Endothelial cell of umbilical vein (primary cell): ENCODE data around the gene EMX1. TPM values are rescaled to one million over a fixed set of nuclear protein-coding genes. Genes with fewer than 3 reads are reported as not detected.

Experiments used
- BruUV-seq: library from RNA; stranded (reverse); fragments of 400-500 nt; replicated peaks from 2 replicates; lab custom pipeline; 2021; lab: Mats Ljungman, UMichigan
- CTCF ChIA-PET: fragments of 300-600, 350-600 bp; sonication (Branson Sonifier 250); formaldehyde crosslinking; loops from one replicate; lab custom pipeline; 2021; ENCODE audit warnings: antibody characterized with exemption, inconsistent platforms; lab: Charles Lee
- POLR2A ChIA-PET: fragments of 300-600, 350-600 bp; sonication (Branson Sonifier 250); formaldehyde crosslinking; loops from one replicate; lab custom pipeline; 2021; ENCODE audit warnings: antibody characterized with exemption, inconsistent platforms; lab: Charles Lee
- DNase-seq: peaks from one replicate; pipeline ENCODE4 v3.0.0-alpha.2; 2011; ENCODE audit warnings: low read depth, low spot score
- FAIRE-seq: peaks from 2 replicates; lab custom pipeline; 2011; peaks lifted over from hg19 to GRCh38; lab: Jason Lieb, UNC
- H2AFZ ChIP-seq: 2 replicates; pipeline ENCODE4 v1.6.0; 2012; ENCODE audit warnings: low read depth, low read length, control low read depth, inconsistent platforms
- H3K27ac ChIP-seq: 2 replicates; pipeline ENCODE4 v1.5.1; 2011; ENCODE audit warnings: low read depth, mild to moderate bottlenecking, control low read depth, low read length, moderate library complexity; ENCODE audit not compliant: insufficient read depth
- H3K27me3 ChIP-seq, 2 experiments: 2 replicates each; pipeline versions ENCODE4 v1.6.0 to v1.6.1; 2011; ENCODE audit warnings: low read length in 2 of 2, mixed read lengths in 1 of 2; ENCODE audit not compliant: control insufficient read depth in 2 of 2, insufficient read depth in 2 of 2
- H3K36me3 ChIP-seq, 2 experiments: 2 replicates in 1 of 2; 3 replicates in 1 of 2; pipeline ENCODE4 v1.5.1; 2011; ENCODE audit warnings: low read length in 2 of 2, mild to moderate bottlenecking in 1 of 2, moderate library complexity in 1 of 2; ENCODE audit not compliant: control insufficient read depth in 2 of 2, insufficient read depth in 2 of 2; ENCODE audit errors: extremely low read depth in 1 of 2
- H3K4me1 ChIP-seq: 3 replicates; pipeline ENCODE4 v1.5.1; 2011; ENCODE audit warnings: mild to moderate bottlenecking, low read length; ENCODE audit not compliant: control insufficient read depth, insufficient read depth; ENCODE audit errors: extremely low read depth
- H3K4me2 ChIP-seq: 2 replicates; pipeline ENCODE4 v1.6.1; 2011; ENCODE audit warnings: low read length, control low read depth, mixed read lengths; ENCODE audit not compliant: insufficient read depth
- H3K4me3 ChIP-seq, 3 experiments: fragments of 200-600 bp in 1 of 3; sonication (generic), shearing (Covaris generic) in 1 of 3; replicated peaks in 1 of 3; 2 replicates each; pipeline ENCODE4 v1.5.1; 2011 to 2016; ENCODE audit warnings: control low read depth in 3 of 3, low read length in 3 of 3, mild to moderate bottlenecking in 2 of 3, inconsistent platforms in 1 of 3, low read depth in 1 of 3, moderate library complexity in 1 of 3; ENCODE audit not compliant: insufficient read depth in 1 of 3
- H3K79me2 ChIP-seq: 2 replicates; pipeline ENCODE4 v1.6.0; 2012; ENCODE audit warnings: low read length, inconsistent platforms; ENCODE audit not compliant: control insufficient read depth, insufficient read depth
- H3K9ac ChIP-seq: replicated peaks from 2 replicates; pipeline ENCODE3; 2011; ENCODE audit warnings: low read length, control low read depth; ENCODE audit not compliant: insufficient read depth; ENCODE audit errors: extremely low read depth
- H3K9me1 ChIP-seq: replicated peaks from 3 replicates; pipeline ENCODE4 v1.6.0; 2011; ENCODE audit warnings: mild to moderate bottlenecking, low read length; ENCODE audit not compliant: control insufficient read depth, insufficient read depth; ENCODE audit errors: extremely low read depth
- H3K9me3 ChIP-seq: replicated peaks from 2 replicates; pipeline ENCODE4 v1.5.1; 2012; ENCODE audit warnings: low read length, inconsistent platforms; ENCODE audit not compliant: control insufficient read depth, insufficient read depth
- H4K20me1 ChIP-seq: replicated peaks from 2 replicates; pipeline ENCODE3; 2011; ENCODE audit warnings: mild to moderate bottlenecking, low read length; ENCODE audit not compliant: control insufficient read depth, insufficient read depth; ENCODE audit errors: extremely low read depth
- CTCF ChIP-seq, 2 donors: IDR thresholded peaks; 1 replicate in 1 of 2; 2 replicates in 1 of 2; pipeline ENCODE4 v1.5.1; 2011; ENCODE audit warnings: low read length in 2 of 2, mild to moderate bottlenecking in 2 of 2, moderate library complexity in 2 of 2, control low read depth in 1 of 2, inconsistent platforms in 1 of 2, low read depth in 1 of 2; ENCODE audit not compliant: insufficient read depth in 1 of 2; ENCODE audit errors: extremely low read depth in 1 of 2
- EZH2 ChIP-seq: IDR thresholded peaks from 2 replicates; pipeline ENCODE4 v1.6.1; 2012; ENCODE audit warnings: borderline replicate concordance, low read depth, mild to moderate bottlenecking, moderate library complexity, low read length, inconsistent platforms; ENCODE audit not compliant: severe bottlenecking
- FOS ChIP-seq: IDR thresholded peaks from 2 replicates; pipeline ENCODE4 v1.6.1; 2011; ENCODE audit warnings: mild to moderate bottlenecking, low read length, moderate library complexity, borderline replicate concordance; ENCODE audit not compliant: insufficient read depth
- GATA2 ChIP-seq: IDR thresholded peaks from 2 replicates; pipeline ENCODE4 v1.7.0; 2011; ENCODE audit warnings: low read depth, mild to moderate bottlenecking, moderate library complexity, mixed read lengths, low read length; ENCODE audit not compliant: insufficient read length, insufficient read depth
- JUN ChIP-seq: IDR thresholded peaks from 2 replicates; pipeline ENCODE4 v1.6.1; 2011; ENCODE audit warnings: borderline replicate concordance, low read depth; ENCODE audit not compliant: insufficient read length, insufficient read depth
- MYC ChIP-seq: IDR thresholded peaks from one replicate; pipeline ENCODE4 v1.6.1; 2011; ENCODE audit warnings: mild to moderate bottlenecking, low read depth, low read length
- POLR2A ChIP-seq: IDR thresholded peaks from 2 replicates; pipeline ENCODE4 v1.6.1; 2012; ENCODE audit warnings: low read depth, mild to moderate bottlenecking, control low read depth, low read length
- POLR2AphosphoS5 ChIP-seq: IDR thresholded peaks from 2 replicates; pipeline ENCODE4 v1.6.1; 2012; ENCODE audit warnings: low read depth, mild to moderate bottlenecking, control low read depth, low read length, moderate library complexity; ENCODE audit not compliant: insufficient read depth
- dilution Hi-C: fragments of 300-500 bp; cut with MboI; formaldehyde crosslinking; loops from one replicate; pipeline ENCODE4 v1.15.0; 2019; ENCODE audit warnings: low sequenced_read_pairs; ENCODE audit not compliant: extremely low pct_ligation_motif_present
- intact Hi-C: fragments of 100-400 bp; cut with micrococcal nuclease; formaldehyde crosslinking; loops from one replicate; pipeline ENCODE4 v1.10.0; 2022
- polyA plus RNA-seq, 4 experiments: library from polyadenylated mRNA; depleted of rRNA in 3 of 4; stranded (reverse) in 3 of 4; unstranded in 1 of 4; fragments of >200 nt; gene quantifications; 2 replicates each; pipeline versions ENCODE4 v1.2.1 to v1.2.3, GENCODE V29; 2011 to 2012; ENCODE audit warnings: missing spikeins in 1 of 4
- total RNA-seq: library from RNA; stranded (reverse); gene quantifications from 2 replicates; pipeline ENCODE4 v1.2.3, GENCODE V29; 2021
- TF ChIP-seq, protein P1 (sequence below): IDR thresholded peaks from 2 replicates; pipeline ENCODE4 v1.6.1; 2011; ENCODE audit not compliant: insufficient read depth, insufficient read length

The EMX1 gene
- total and polyA plus RNA-seq, 2 donors (not counting 3 experiments of a cell fraction or from before 2014, with no cell fraction given) = not detected

DNA sequence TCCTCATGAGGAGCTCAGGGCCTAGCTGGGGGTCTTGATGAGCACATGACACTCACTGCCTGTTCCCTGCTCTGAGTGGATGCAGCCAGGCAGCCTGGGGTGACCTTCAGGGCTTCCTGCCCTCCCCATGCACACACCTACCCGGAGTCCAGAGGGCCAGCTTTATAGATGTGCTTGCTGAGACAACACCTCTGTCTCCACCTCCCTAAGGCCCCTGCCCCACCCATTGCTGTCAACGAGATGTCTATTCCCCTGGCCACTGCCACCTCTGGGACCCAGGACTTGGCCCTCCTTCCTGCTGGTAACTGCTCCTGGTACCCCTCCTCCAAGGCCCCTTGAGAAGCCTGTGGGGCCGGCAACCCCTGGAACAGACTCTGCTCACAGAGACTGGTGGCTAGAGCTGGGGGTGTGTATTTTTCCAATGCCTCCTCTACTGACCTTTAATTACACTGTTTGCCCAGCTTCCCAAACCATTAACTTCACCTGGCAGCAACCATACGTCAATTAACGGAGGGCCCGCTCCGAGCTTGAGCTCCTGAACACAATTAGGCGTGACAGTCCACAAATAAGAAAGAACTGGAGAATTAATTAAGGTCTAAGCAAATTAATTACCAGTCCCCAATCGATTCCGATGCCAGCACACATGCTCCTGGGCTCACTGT, 66.3 kb downstream of the EMX1 start:
- POLR2A ChIA-PET = interaction anchor here (1.0 kb wide), 1 partner anchor 12 kb away, joined by 3 read pairs; no protein-coding TSS in a partner anchor
- intact Hi-C loops (no loop called here), dilution Hi-C loops (no loop called here)
- DNase-seq = no peak
- Histone ChIP-seq H2AFZ (no peak overlapping the region), H3K4me1 (peaks cover 5% of the 10 kb centered on the region), H3K9me3 (no peaks in the 10 kb centered on the region), H3K27me3 (no peaks in the 10 kb centered on the region), H3K4me2 (no peak overlapping the region), H4K20me1 (no peaks in the 10 kb centered on the region), H3K36me3 (peaks cover 0 to 3% of the 10 kb centered on the region in 2 experiments), H3K9ac (no peak overlapping the region), H3K79me2 (no peaks in the 10 kb centered on the region), H3K9me1 (no peaks in the 10 kb centered on the region), H3K27ac (no peak overlapping the region), H3K4me3 (no peak overlapping the region)
- CTCF ChIA-PET = interaction anchor here (1.1 to 2.3 kb wide), 6 partner anchors 10 to 229 kb away, joined by 3 to 13 read pairs (median 7); no protein-coding TSS in a partner anchor
- no peak for FAIRE-seq
- no peak for TF ChIP-seq EZH2
- no peak for TF ChIP-seq CTCF (IDR thresholded peaks at IDR 0.05; ENCODE audit: extremely low read depth in 1 of 2, insufficient read depth in 1 of 2, low read depth in 1 of 2, low read length in 2 of 2)
- TF ChIP-seq, protein P1, sequence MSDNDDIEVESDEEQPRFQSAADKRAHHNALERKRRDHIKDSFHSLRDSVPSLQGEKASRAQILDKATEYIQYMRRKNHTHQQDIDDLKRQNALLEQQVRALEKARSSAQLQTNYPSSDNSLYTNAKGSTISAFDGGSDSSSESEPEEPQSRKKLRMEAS = no peak
- TF ChIP-seq POLR2AphosphoS5 = no peak
- TF ChIP-seq GATA2 = no peak
- no peak for TF ChIP-seq MYC
- no peak for TF ChIP-seq POLR2A
- TF ChIP-seq FOS = no peak
- no peak for TF ChIP-seq JUN
- BruUV-seq = no TSS peak
